HepG2 (cell line): ENCODE results near the gene LAMC3. TPM values are rescaled to one million over a fixed set of nuclear protein-coding genes. Genes with fewer than 3 reads are reported as not detected.

Source experiments
- AFF4 ChIP-seq: sonication (generic); formaldehyde crosslinking; IDR thresholded peaks from 2 replicates; pipeline ENCODE4 v1.4.0; 2020; ENCODE audit warnings: missing genetic modification reagents
- ISX ChIP-seq: sonication (generic); formaldehyde crosslinking; conservative IDR thresholded peaks from 2 replicates; pipeline ENCODE4 v1.5.0; 2020; ENCODE audit warnings: missing genetic modification reagents
- MAZ ChIP-seq, 2 experiments: sonication (generic) in 1 of 2; formaldehyde crosslinking in 1 of 2; IDR thresholded peaks; 2 replicates each; pipeline versions ENCODE4 v1.5.0 to v1.6.1; 2012 to 2020; ENCODE audit warnings: low read depth in 2 of 2, mild to moderate bottlenecking in 2 of 2, borderline replicate concordance in 1 of 2, improper control_type of control experiment in 1 of 2, low read length in 1 of 2, missing genetic modification reagents in 1 of 2, moderate library complexity in 1 of 2
- NCOA1 ChIP-seq: sonication (generic); formaldehyde crosslinking; IDR thresholded peaks from 2 replicates; pipeline ENCODE4 v1.9.0; 2021; ENCODE audit warnings: missing genetic modification reagents
- ZNF232 ChIP-seq: sonication (generic); formaldehyde crosslinking; IDR thresholded peaks from 2 replicates; pipeline ENCODE4 v1.4.0; 2020; ENCODE audit warnings: missing genetic modification reagents, borderline replicate concordance
- ZNF362 ChIP-seq: sonication (generic); formaldehyde crosslinking; IDR thresholded peaks from 2 replicates; pipeline ENCODE4 v1.4.0; 2020; ENCODE audit warnings: missing genetic modification reagents, mild to moderate bottlenecking, borderline replicate concordance
- ZNF441 ChIP-seq: sonication (generic); formaldehyde crosslinking; IDR thresholded peaks from 2 replicates; pipeline ENCODE4 v1.7.0; 2021; ENCODE audit warnings: missing genetic modification reagents, borderline replicate concordance
- ZNF580 ChIP-seq: IDR thresholded peaks from 2 replicates; pipeline ENCODE4 v1.6.1; 2016; ENCODE audit warnings: low read depth, borderline replicate concordance
- ZNF891 ChIP-seq: sonication (generic); formaldehyde crosslinking; IDR thresholded peaks from 2 replicates; pipeline ENCODE4 v1.5.0; 2020; ENCODE audit warnings: mild to moderate bottlenecking, missing genetic modification reagents
- polyA plus RNA-seq, 8 experiments: library from polyadenylated mRNA; depleted of rRNA in 3 of 8; stranded (reverse) in 7 of 8; unstranded in 1 of 8; fragments of >200 nt; fragmentation: Illumina TruSeq in 4 of 8; extraction: Trizol in 4 of 8; gene quantifications; 2 replicates each; pipeline versions ENCODE4 v1.2.1 to v1.2.3, GENCODE V29; 2011 to 2016; ENCODE audit warnings: low read depth in 4 of 8, missing spikeins in 1 of 8, mixed read lengths in 1 of 8; ENCODE audit not compliant: insufficient read depth in 1 of 8
- total RNA-seq, 5 experiments: library from RNA; depleted of rRNA; stranded (reverse); fragments of >200 nt; fragmentation: Illumina TruSeq; extraction: Trizol; gene quantifications; 2 replicates each; pipeline ENCODE4 v1.2.3, GENCODE V29; 2016; ENCODE audit warnings: low read depth in 1 of 5

The LAMC3 gene
- total and polyA plus RNA-seq, 2 of the 13 experiments (the other 11 are each of a cell fraction or from before 2014, with no cell fraction given), result 0.07 to 0.57 TPM

GRCh38 chr9:131051592-131052517, 42.9 kb downstream of the LAMC3 start (continued):
- no peak for TF ChIP-seq AFF4 (CRISPR knock-in tag)
- TF ChIP-seq NCOA1, result no peak
- no peak for TF ChIP-seq ISX (CRISPR knock-in tag)
- TF ChIP-seq ZNF891, result no peak
- TF ChIP-seq MAZ (IDR thresholded peaks at IDR 0.05; ENCODE audit: borderline replicate concordance, low read depth, low read length), result no peak
- no peak for TF ChIP-seq MAZ (CRISPR knock-in tag; IDR thresholded peaks at IDR 0.05; ENCODE audit: low read depth)
- no peak for TF ChIP-seq ZNF362 (CRISPR knock-in tag)
- TF ChIP-seq ZNF441 (CRISPR knock-in tag), result no peak
- TF ChIP-seq ZNF580 (CRISPR knock-in tag), result no peak
- no peak for TF ChIP-seq ZNF232 (CRISPR knock-in tag)
- TF ChIP-seq, all 625 proteins: peak for 0
